ENCODE data around the gene SHISAL2B. TPM values are rescaled to one million over a fixed set of nuclear protein-coding genes. Genes with fewer than 3 reads are reported as not detected.

Gene SHISAL2B
- total RNA-seq, 1 donor from 2014 or later = not detected

Other genes starting within 250 kb of the SHISAL2B start
- gene RGS7BP, start 184.5 kb upstream of the SHISAL2B start, total RNA-seq = 1.7 TPM
- gene SREK1IP1, start 78.2 kb downstream of the SHISAL2B start, total RNA-seq = 10.2 TPM
- gene CWC27, start 78.4 kb downstream of the SHISAL2B start, total RNA-seq = 19.9 TPM